ENCODE data around the gene GPR137. TPM values are rescaled to one million over a fixed set of nuclear protein-coding genes. Genes with fewer than 3 reads are reported as not detected.

Gene GPR137
- total RNA-seq, 2 experiments from 2014 or later, result 18.3 to 52.3 TPM

GRCh38 chr11:64251753-64252002 lies 34.0 kb upstream of the GPR137 start:
- Histone ChIP-seq H2AFZ (ENCODE audit: low read length) (peak overlapping the region; percentile 54; the same call in 1 of the 2 replicates), H3K4me1 (ENCODE audit: insufficient read depth, low read length, poor library complexity, severe bottlenecking) (peaks cover 55% of the 10 kb centered on the region), H3K36me3 (ENCODE audit: insufficient read depth, low read length) (no peaks in the 10 kb centered on the region), H3K79me2 (ENCODE audit: insufficient read depth, low read depth, low read length) (no peaks in the 10 kb centered on the region), H3K27ac (ENCODE audit: low read depth, low read length, poor library complexity, severe bottlenecking) (no peak overlapping the region), H3K9me2 (ENCODE audit: insufficient read depth, low read length) (no peaks in the 10 kb centered on the region), H3K4me3 (ENCODE audit: low read depth, low read length, poor library complexity, severe bottlenecking) (peak overlapping the region; percentile 76), H3K9me3 (ENCODE audit: low read length) (no peaks in the 10 kb centered on the region), H3K4me2 (ENCODE audit: low read length) (peak overlapping the region; percentile 98), H4K20me1 (ENCODE audit: insufficient read depth, low read length) (no peaks in the 10 kb centered on the region)
- no peak for DNase-seq (ENCODE audit: low spot score)
- ChIA-PET POLR2A (no interaction called here), CTCF (ENCODE audit: unreplicated experiment) (interaction anchor here (0.6 to 1.3 kb wide), 2 partner anchors 45 to 66 kb away, joined by 3 read pairs; partner anchors contain the start of gene TRMT112)
- TF ChIP-seq CTCF (conservative IDR thresholded peaks at IDR 0.05; ENCODE audit: low read length), result no peak
- TF ChIP-seq EZH2phosphoT487 (IDR thresholded peaks at IDR 0.05; ENCODE audit: borderline replicate concordance, low read depth, low read length), result no peak
- BruUV-seq (replicated peaks), result no TSS peak
- intact Hi-C loops (cut with micrococcal nuclease; ENCODE audit: unreplicated experiment), result loop anchor here (1.0 kb wide), 1 partner anchor 18 kb away; no protein-coding TSS in a partner anchor

- TF ChIP-seq EZH2phosphoT487 (IDR thresholded peaks at IDR 0.05; ENCODE audit: borderline replicate concordance, low read depth, low read length), result no peak
- TF ChIP-seq CTCF (conservative IDR thresholded peaks at IDR 0.05; ENCODE audit: low read length), result peak; percentile 71
- no TSS peak for BruUV-seq (replicated peaks)
- peak; percentile 36 for DNase-seq (ENCODE audit: low spot score)
- peak overlapping the region; percentile 54; the same call in 1 of the 2 replicates for H2AFZ ChIP-seq (ENCODE audit: low read length)
- CTCF ChIA-PET (ENCODE audit: unreplicated experiment), result interaction anchor here (0.5 to 1.3 kb wide), 3 partner anchors 34 to 65 kb away, joined by 3 to 4 read pairs (median 3); partner anchors contain the start of gene TRMT112
- intact Hi-C loops (cut with micrococcal nuclease; ENCODE audit: unreplicated experiment), result no loop called here
- H3K36me3 ChIP-seq (ENCODE audit: insufficient read depth, low read length), result no peaks in the 10 kb centered on the region
- POLR2A ChIA-PET, result interaction anchor here (0.6 to 0.7 kb wide), 2 partner anchors 35 to 670 kb away, joined by 3 to 7 read pairs; no protein-coding TSS in a partner anchor
- H3K4me1 ChIP-seq (ENCODE audit: insufficient read depth, low read length, poor library complexity, severe bottlenecking), result peaks cover 51% of the 10 kb centered on the region
- peak overlapping the region; percentile 98 for H3K4me2 ChIP-seq (ENCODE audit: low read length)
- no peaks in the 10 kb centered on the region for H3K9me2 ChIP-seq (ENCODE audit: insufficient read depth, low read length)
- no peaks in the 10 kb centered on the region for H3K9me3 ChIP-seq (ENCODE audit: low read length)
- no peaks in the 10 kb centered on the region for H3K79me2 ChIP-seq (ENCODE audit: insufficient read depth, low read depth, low read length)
- H4K20me1 ChIP-seq (ENCODE audit: insufficient read depth, low read length), result no peaks in the 10 kb centered on the region
- peak overlapping the region; percentile 76 for H3K4me3 ChIP-seq (ENCODE audit: low read depth, low read length, poor library complexity, severe bottlenecking)
- no peak overlapping the region for H3K27ac ChIP-seq (ENCODE audit: low read depth, low read length, poor library complexity, severe bottlenecking)
Observed at GRCh38 chr11:64252003-64252872, 33.4 kb upstream of the GPR137 start.

- no peak for TF ChIP-seq EZH2phosphoT487 (IDR thresholded peaks at IDR 0.05; ENCODE audit: borderline replicate concordance, low read depth, low read length)
- TF ChIP-seq CTCF (conservative IDR thresholded peaks at IDR 0.05; ENCODE audit: low read length), result no peak
- Histone ChIP-seq H4K20me1 (ENCODE audit: insufficient read depth, low read length) (no peaks in the 10 kb centered on the region), H3K79me2 (ENCODE audit: insufficient read depth, low read depth, low read length) (no peaks in the 10 kb centered on the region), H3K4me3 (ENCODE audit: low read depth, low read length, poor library complexity, severe bottlenecking) (no peak overlapping the region), H3K4me2 (ENCODE audit: low read length) (peak overlapping the region; percentile 98; the same call in 1 of the 2 replicates), H3K36me3 (ENCODE audit: insufficient read depth, low read length) (no peaks in the 10 kb centered on the region), H2AFZ (ENCODE audit: low read length) (no peak overlapping the region), H3K9me2 (ENCODE audit: insufficient read depth, low read length) (no peaks in the 10 kb centered on the region), H3K9me3 (ENCODE audit: low read length) (no peaks in the 10 kb centered on the region), H3K27ac (ENCODE audit: low read depth, low read length, poor library complexity, severe bottlenecking) (no peak overlapping the region), H3K4me1 (ENCODE audit: insufficient read depth, low read length, poor library complexity, severe bottlenecking) (peaks cover 44% of the 10 kb centered on the region)
- no peak for DNase-seq (ENCODE audit: low spot score)
- intact Hi-C loops (cut with micrococcal nuclease; ENCODE audit: unreplicated experiment), result no loop called here
- no TSS peak for BruUV-seq (replicated peaks)
- ChIA-PET CTCF (ENCODE audit: unreplicated experiment) (no interaction called here), POLR2A (no interaction called here)
Observed at GRCh38 chr11:64253043-64253442, 32.6 kb upstream of the GPR137 start.

All from OCI-LY7 (cell line).